Suprapubic skin (tissue), 4 donors: ENCODE data around the gene ERAS.

Experiments
- CTCF ChIP-seq, 2 donors: fragments of 200-600 bp in 1 of 2; fragments of 450-650 bp in 1 of 2; sonication (generic) in 1 of 2; IDR thresholded peaks; one replicate each; pipeline ENCODE4 v1.5.1; 2016 to 2019; ENCODE audit warnings: antibody characterized with exemption in 2 of 2, mild to moderate bottlenecking in 1 of 2, moderate library complexity in 1 of 2
- EP300 ChIP-seq: sonication (generic); formaldehyde crosslinking; IDR thresholded peaks from one replicate; pipeline ENCODE4 v1.6.1; 2017; ENCODE audit warnings: antibody characterized with exemption
- POLR2AphosphoS5 ChIP-seq, 3 donors: sonication (generic); formaldehyde crosslinking; IDR thresholded peaks; one replicate each; pipeline ENCODE4 v1.6.1; 2017; ENCODE audit warnings: antibody characterized with exemption in 3 of 3

GRCh38 chrX:48839686-48840085, 13.4 kb downstream of the ERAS start:
- TF ChIP-seq CTCF (IDR thresholded peaks at IDR 0.05) (no peak), POLR2AphosphoS5 (IDR thresholded peaks at IDR 0.05) (no peak), EP300 (no peak)
